Skin of body (tissue), 2 donors: Measurements from ENCODE around the gene OR5H15. TPM values are rescaled to one million over a fixed set of nuclear protein-coding genes. Genes with fewer than 3 reads are reported as not detected.
"Not testable (repeated sequence)": the region's sequence is repeated elsewhere in the genome, so short reads cannot be mapped to it uniquely, and the experiment has no call there.

Experiments used
- DNase-seq: peaks from one replicate; lab custom pipeline; 2025; lab: John Stamatoyannopoulos, UW
- total RNA-seq: library from RNA; depleted of rRNA; stranded (reverse); fragments of >200 nt; gene quantifications from one replicate; pipeline ENCODE4 v1.2.3, GENCODE V29; 2014

OR5H15 gene
- not detected for total RNA-seq

- no peak for DNase-seq
These were observed at the start of gene OR5H15 for GRCh38 chr3:98166396-98166795. OR5H15 (plus strand) TSS chr3:98166696; CDS start chr3:98168700, 2,004 bp downstream.

- no peak for DNase-seq
These were observed 36.1 kb upstream of the OR5H15 start, which contains the start of gene OR5H1 for GRCh38 chr3:98130421-98130820. OR5H1 (plus strand) TSS chr3:98130721; CDS start chr3:98132698, 1,977 bp downstream.

GRCh38 chr3:98136631-98137030 is 29.9 kb upstream of the OR5H15 start:
- no peak for DNase-seq

GRCh38 chr3:98137826-98138557 is 28.5 kb upstream of the OR5H15 start:
- not testable (repeated sequence) for DNase-seq

- no peak for DNase-seq
These were observed 26.0 kb upstream of the OR5H15 start for GRCh38 chr3:98140531-98140930.

- DNase-seq, result no peak
These were observed 19.3 kb upstream of the OR5H15 start, which contains the start of gene OR5H14 for GRCh38 chr3:98147179-98147578. OR5H14 (plus strand) TSS chr3:98147479; CDS start chr3:98149386, 1,907 bp downstream.

- DNase-seq, result no peak
These were observed 17.7 kb upstream of the OR5H15 start for GRCh38 chr3:98148751-98149150.

GRCh38 chr3:98149456-98149855 is 17.0 kb upstream of the OR5H15 start:
- DNase-seq, result not testable (repeated sequence)

GRCh38 chr3:98151241-98151640 is 15.3 kb upstream of the OR5H15 start:
- no peak for DNase-seq

- DNase-seq, result no peak
These were observed 4.6 kb downstream of the OR5H15 start for GRCh38 chr3:98171071-98171470.

GRCh38 chr3:98172621-98173020 is 6.1 kb downstream of the OR5H15 start:
- DNase-seq, result no peak

GRCh38 chr3:98180319-98180890 is 13.9 kb downstream of the OR5H15 start:
- DNase-seq, result no peak

GRCh38 chr3:98182196-98182595 is 15.7 kb downstream of the OR5H15 start:
- DNase-seq, result no peak

- DNase-seq, result no peak
These were observed 18.7 kb downstream of the OR5H15 start for GRCh38 chr3:98185180-98185579.

GRCh38 chr3:98188545-98188944 is 22.0 kb downstream of the OR5H15 start:
- no peak for DNase-seq

GRCh38 chr3:98190911-98191310 is 24.4 kb downstream of the OR5H15 start:
- DNase-seq, result not testable (repeated sequence)

GRCh38 chr3:98196293-98196692 is 29.8 kb downstream of the OR5H15 start:
- not testable (repeated sequence) for DNase-seq

- no peak for DNase-seq
These were observed 32.5 kb downstream of the OR5H15 start for GRCh38 chr3:98199020-98199419.

- DNase-seq, result no peak
These were observed 42.7 kb downstream of the OR5H15 start for GRCh38 chr3:98209244-98209643.

GRCh38 chr3:98213276-98213675 is 46.8 kb downstream of the OR5H15 start:
- no peak for DNase-seq

GRCh38 chr3:98215051-98215450 is 48.6 kb downstream of the OR5H15 start:
- DNase-seq, result no peak
